ENCODE data around the gene SH2D3C.

Gene SH2D3C

DNA sequence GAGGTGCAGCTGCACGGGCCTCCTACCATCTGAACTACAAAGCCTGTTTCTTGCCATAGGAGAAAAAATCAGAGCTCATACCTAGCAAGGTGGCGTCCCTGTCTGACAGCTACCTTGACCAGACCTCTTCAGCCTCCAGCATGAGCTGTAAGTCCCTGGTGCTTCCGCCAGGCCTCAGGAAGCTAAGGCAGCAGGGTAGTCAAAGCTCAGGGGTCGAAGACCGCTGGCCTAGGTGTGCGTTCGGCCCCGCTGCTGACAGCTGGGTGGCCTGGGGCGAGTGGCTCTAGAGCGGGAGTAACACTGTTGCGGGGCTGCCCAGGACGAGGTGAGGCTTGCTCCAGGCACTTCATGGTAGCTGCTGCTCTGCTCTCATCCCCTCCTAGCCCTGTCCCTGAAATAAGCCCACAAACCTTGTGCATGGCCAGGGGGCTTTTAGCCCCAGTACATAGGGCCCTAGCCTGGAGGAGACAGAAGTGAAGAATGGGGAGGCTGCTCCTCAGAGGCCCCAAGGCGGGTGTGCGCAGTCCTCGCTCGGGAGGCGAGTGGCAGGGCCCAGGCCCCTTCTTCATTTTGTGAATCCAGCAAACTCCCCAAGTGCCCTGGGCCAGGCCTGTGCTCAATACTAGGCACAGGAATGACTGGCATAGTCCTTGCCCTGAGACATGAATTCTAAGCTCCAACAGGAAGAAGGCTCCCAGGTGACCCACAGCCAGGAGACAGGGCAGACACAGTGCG lies 48.8 kb downstream of the SH2D3C start:
- TF ChIP-seq ZNF785 (tag by site-specific recombination; IDR thresholded peaks at IDR 0.05): no peak
- TF ChIP-seq ZNF146 (tag by site-specific recombination; IDR thresholded peaks at IDR 0.05): no peak
- TF ChIP-seq ZNF596 (tag by site-specific recombination; IDR thresholded peaks at IDR 0.05): no peak
- no peak for TF ChIP-seq ZXDB (tag by site-specific recombination; IDR thresholded peaks at IDR 0.05)
- TF ChIP-seq ZBTB7A (tag by site-specific recombination; IDR thresholded peaks at IDR 0.05; ENCODE audit: low read depth): no peak
- TF ChIP-seq, protein P1, sequence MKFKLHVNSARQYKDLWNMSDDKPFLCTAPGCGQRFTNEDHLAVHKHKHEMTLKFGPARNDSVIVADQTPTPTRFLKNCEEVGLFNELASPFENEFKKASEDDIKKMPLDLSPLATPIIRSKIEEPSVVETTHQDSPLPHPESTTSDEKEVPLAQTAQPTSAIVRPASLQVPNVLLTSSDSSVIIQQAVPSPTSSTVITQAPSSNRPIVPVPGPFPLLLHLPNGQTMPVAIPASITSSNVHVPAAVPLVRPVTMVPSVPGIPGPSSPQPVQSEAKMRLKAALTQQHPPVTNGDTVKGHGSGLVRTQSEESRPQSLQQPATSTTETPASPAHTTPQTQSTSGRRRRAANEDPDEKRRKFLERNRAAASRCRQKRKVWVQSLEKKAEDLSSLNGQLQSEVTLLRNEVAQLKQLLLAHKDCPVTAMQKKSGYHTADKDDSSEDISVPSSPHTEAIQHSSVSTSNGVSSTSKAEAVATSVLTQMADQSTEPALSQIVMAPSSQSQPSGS (tag by site-specific recombination; IDR thresholded peaks at IDR 0.05; ENCODE audit: low read depth): no peak
- no peak for TF ChIP-seq GLI4 (tag by site-specific recombination; IDR thresholded peaks at IDR 0.05)
- TF ChIP-seq, protein P2, sequence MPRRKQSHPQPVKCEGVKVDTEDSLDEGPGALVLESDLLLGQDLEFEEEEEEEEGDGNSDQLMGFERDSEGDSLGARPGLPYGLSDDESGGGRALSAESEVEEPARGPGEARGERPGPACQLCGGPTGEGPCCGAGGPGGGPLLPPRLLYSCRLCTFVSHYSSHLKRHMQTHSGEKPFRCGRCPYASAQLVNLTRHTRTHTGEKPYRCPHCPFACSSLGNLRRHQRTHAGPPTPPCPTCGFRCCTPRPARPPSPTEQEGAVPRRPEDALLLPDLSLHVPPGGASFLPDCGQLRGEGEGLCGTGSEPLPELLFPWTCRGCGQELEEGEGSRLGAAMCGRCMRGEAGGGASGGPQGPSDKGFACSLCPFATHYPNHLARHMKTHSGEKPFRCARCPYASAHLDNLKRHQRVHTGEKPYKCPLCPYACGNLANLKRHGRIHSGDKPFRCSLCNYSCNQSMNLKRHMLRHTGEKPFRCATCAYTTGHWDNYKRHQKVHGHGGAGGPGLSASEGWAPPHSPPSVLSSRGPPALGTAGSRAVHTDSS (tag by site-specific recombination; IDR thresholded peaks at IDR 0.05): no peak
- no peak for TF ChIP-seq ZNF571 (tag by site-specific recombination; IDR thresholded peaks at IDR 0.05)
- TF ChIP-seq ZNF521 (tag by site-specific recombination; IDR thresholded peaks at IDR 0.05): no peak
- no peak for TF ChIP-seq ZNF514 (tag by site-specific recombination; IDR thresholded peaks at IDR 0.05)
- no peak for TF ChIP-seq TCF7L2 (IDR thresholded peaks at IDR 0.05; ENCODE audit: borderline replicate concordance, low read depth, low read length)
- no peak for TF ChIP-seq ZNF624 (tag by site-specific recombination; IDR thresholded peaks at IDR 0.05)
- no peak for TF ChIP-seq KLF10 (tag by site-specific recombination; IDR thresholded peaks at IDR 0.05)
- TF ChIP-seq, protein P3, sequence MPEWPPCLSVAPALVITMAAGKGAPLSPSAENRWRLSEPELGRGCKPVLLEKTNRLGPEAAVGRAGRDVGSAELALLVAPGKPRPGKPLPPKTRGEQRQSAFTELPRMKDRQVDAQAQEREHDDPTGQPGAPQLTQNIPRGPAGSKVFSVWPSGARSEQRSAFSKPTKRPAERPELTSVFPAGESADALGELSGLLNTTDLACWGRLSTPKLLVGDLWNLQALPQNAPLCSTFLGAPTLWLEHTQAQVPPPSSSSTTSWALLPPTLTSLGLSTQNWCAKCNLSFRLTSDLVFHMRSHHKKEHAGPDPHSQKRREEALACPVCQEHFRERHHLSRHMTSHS (tag by site-specific recombination; IDR thresholded peaks at IDR 0.05): no peak
- TF ChIP-seq ZNF239 (tag by site-specific recombination; IDR thresholded peaks at IDR 0.05): no peak
- no peak for TF ChIP-seq ZNF341 (tag by site-specific recombination; IDR thresholded peaks at IDR 0.05; ENCODE audit: low read depth)
- no peak for TF ChIP-seq MYNN (tag by site-specific recombination; IDR thresholded peaks at IDR 0.05; ENCODE audit: borderline replicate concordance)
- TF ChIP-seq ZNF843 (tag by site-specific recombination; IDR thresholded peaks at IDR 0.05): no peak
- Histone ChIP-seq H3K36me3 (ENCODE audit: control insufficient read depth in 2 of 2, insufficient read depth in 1 of 2, low read length in 2 of 2) (peaks cover 0 to 6% of the 10 kb centered on the region in 2 experiments; a peak in 1 of 3 replicates), H3K27ac (ENCODE audit: extremely low read depth, low read depth, low read length) (no peak overlapping the region), H3K9me3 (ENCODE audit: control insufficient read depth, insufficient read depth, low read depth, low read length) (no peaks in the 10 kb centered on the region), H3K4me1 (ENCODE audit: control insufficient read depth, insufficient read depth, low read length) (no peaks in the 10 kb centered on the region), H3K4me3 (ENCODE audit: low read depth, low read length) (no peak overlapping the region)
- ChIA-PET CTCF (interaction anchor here (0.6 to 2.2 kb wide), 4 partner anchors 139 to 226 kb away, joined by 3 to 9 read pairs (median 4); no protein-coding TSS in a partner anchor), POLR2A (interaction anchor here (0.5 kb wide), 1 partner anchor 26 kb away, joined by 4 read pairs; no protein-coding TSS in a partner anchor)

DNA sequence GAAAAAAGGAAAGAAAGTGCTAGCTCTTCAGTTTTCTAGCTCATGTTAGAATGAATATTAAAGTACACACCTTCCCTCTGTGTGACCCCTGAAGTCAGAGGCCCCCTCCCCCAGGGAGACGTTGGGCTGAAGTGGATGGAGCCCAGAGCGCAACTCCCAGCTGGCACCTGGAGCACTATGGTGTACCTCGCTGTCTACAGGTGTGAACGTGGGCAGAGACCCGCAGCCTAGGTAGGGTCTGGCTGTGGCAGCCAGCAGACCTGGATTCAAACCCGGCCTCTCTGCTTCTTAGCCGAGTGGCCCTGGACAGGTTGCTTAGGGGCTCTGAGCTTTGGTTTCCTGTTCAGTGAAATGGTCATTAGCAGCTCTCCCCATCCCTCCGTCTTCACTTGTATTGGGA lies 49.7 kb downstream of the SH2D3C start:
- CTCF ChIA-PET: interaction anchor here (0.7 to 2.2 kb wide), 5 partner anchors 42 to 225 kb away, joined by 3 to 9 read pairs (median 3); no protein-coding TSS in a partner anchor
- Histone ChIP-seq H3K9me3 (ENCODE audit: control insufficient read depth, insufficient read depth, low read depth, low read length) (no peaks in the 10 kb centered on the region), H3K4me1 (ENCODE audit: control insufficient read depth, insufficient read depth, low read length) (no peaks in the 10 kb centered on the region), H3K4me3 (ENCODE audit: low read depth, low read length) (no peak overlapping the region), H3K36me3 (ENCODE audit: control insufficient read depth in 2 of 2, insufficient read depth in 1 of 2, low read length in 2 of 2) (peaks cover 0 to 6% of the 10 kb centered on the region in 2 experiments; a peak in 1 of 3 replicates), H3K27ac (ENCODE audit: extremely low read depth, low read depth, low read length) (no peak overlapping the region)
- POLR2A ChIA-PET: no interaction called here
- TF ChIP-seq, protein P4, sequence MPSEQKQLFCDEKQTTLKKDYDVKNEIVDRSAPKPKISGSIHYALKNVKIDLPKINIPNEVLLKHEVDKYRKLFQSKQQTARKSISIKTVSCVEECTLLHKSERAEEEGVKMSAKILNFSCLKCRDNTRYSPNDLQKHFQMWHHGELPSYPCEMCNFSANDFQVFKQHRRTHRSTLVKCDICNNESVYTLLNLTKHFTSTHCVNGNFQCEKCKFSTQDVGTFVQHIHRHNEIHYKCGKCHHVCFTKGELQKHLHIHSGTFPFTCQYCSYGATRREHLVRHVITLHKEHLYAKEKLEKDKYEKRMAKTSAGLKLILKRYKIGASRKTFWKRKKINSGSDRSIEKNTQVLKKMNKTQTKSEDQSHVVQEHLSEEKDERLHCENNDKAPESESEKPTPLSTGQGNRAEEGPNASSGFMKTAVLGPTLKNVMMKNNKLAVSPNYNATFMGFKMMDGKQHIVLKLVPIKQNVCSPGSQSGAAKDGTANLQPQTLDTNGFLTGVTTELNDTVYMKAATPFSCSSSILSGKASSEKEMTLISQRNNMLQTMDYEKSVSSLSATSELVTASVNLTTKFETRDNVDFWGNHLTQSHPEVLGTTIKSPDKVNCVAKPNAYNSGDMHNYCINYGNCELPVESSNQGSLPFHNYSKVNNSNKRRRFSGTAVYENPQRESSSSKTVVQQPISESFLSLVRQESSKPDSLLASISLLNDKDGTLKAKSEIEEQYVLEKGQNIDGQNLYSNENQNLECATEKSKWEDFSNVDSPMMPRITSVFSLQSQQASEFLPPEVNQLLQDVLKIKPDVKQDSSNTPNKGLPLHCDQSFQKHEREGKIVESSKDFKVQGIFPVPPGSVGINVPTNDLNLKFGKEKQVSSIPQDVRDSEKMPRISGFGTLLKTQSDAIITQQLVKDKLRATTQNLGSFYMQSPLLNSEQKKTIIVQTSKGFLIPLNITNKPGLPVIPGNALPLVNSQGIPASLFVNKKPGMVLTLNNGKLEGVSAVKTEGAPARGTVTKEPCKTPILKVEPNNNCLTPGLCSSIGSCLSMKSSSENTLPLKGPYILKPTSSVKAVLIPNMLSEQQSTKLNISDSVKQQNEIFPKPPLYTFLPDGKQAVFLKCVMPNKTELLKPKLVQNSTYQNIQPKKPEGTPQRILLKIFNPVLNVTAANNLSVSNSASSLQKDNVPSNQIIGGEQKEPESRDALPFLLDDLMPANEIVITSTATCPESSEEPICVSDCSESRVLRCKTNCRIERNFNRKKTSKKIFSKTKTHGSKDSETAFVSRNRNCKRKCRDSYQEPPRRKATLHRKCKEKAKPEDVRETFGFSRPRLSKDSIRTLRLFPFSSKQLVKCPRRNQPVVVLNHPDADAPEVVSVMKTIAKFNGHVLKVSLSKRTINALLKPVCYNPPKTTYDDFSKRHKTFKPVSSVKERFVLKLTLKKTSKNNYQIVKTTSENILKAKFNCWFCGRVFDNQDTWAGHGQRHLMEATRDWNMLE (tag by site-specific recombination; conservative IDR thresholded peaks at IDR 0.05; ENCODE audit: low read depth): no peak
- TF ChIP-seq ZNF670 (tag by site-specific recombination; IDR thresholded peaks at IDR 0.05; ENCODE audit: low read depth) (no peak), GFI1B (tag by site-specific recombination; IDR thresholded peaks at IDR 0.05) (no peak), ZNF214 (tag by site-specific recombination; IDR thresholded peaks at IDR 0.05; ENCODE audit: borderline replicate concordance) (no peak), OSR2 (tag by site-specific recombination; IDR thresholded peaks at IDR 0.05) (no peak), GLIS2 (tag by site-specific recombination; IDR thresholded peaks at IDR 0.05) (no peak)
- TF ChIP-seq, protein P5, sequence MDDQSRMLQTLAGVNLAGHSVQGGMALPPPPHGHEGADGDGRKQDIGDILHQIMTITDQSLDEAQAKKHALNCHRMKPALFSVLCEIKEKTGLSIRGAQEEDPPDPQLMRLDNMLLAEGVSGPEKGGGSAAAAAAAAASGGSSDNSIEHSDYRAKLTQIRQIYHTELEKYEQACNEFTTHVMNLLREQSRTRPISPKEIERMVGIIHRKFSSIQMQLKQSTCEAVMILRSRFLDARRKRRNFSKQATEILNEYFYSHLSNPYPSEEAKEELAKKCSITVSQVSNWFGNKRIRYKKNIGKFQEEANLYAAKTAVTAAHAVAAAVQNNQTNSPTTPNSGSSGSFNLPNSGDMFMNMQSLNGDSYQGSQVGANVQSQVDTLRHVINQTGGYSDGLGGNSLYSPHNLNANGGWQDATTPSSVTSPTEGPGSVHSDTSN (CRISPR knock-in tag; IDR thresholded peaks at IDR 0.05): no peak

Measured in HEK293 (cell line).